Measurements from ENCODE around the gene COPE.
"Not testable (repeated sequence)": the region's sequence is repeated elsewhere in the genome, so short reads cannot be mapped to it uniquely, and the experiment has no call there.

The COPE gene

DNA sequence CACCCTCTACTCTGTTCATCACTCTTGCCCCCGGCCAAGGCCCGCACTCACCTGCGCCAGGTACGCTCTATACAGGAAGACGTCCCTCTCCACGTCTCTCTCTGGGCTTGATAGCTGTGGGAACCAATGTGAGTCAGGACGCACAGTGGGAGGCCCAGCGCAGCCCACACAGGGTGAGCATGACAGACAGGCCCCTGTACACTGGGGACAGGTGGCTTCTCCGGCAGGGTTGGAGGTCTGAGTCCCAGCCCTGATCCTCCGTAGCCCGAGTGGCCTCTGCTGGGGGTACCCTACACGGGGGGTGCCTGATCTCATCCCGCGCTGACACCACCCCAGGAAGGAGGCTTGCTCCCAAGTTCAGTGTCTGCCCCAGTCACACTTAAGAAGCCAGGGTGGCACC is 6.3 kb downstream of the COPE start:
- TF ChIP-seq JUND (IDR thresholded peaks at IDR 0.05; ENCODE audit: low read depth) = no peak
- in situ Hi-C loops (cut with HindIII; ENCODE audit: low pct_unique_long_range_greater_than_20kb, low sequenced_read_pairs) = no loop called here
- DNase-seq (ENCODE audit: low read depth in 1 of 2, low spot score in 1 of 2) = no peak

GRCh38 chr19:18910801-18911436 is 8.3 kb downstream of the COPE start:
- DNase-seq (ENCODE audit: low read depth in 1 of 2, low spot score in 1 of 2) = no peak
- in situ Hi-C loops (cut with HindIII; ENCODE audit: low pct_unique_long_range_greater_than_20kb, low sequenced_read_pairs) = no loop called here
- TF ChIP-seq JUND (IDR thresholded peaks at IDR 0.05; ENCODE audit: low read depth) = no peak

DNA sequence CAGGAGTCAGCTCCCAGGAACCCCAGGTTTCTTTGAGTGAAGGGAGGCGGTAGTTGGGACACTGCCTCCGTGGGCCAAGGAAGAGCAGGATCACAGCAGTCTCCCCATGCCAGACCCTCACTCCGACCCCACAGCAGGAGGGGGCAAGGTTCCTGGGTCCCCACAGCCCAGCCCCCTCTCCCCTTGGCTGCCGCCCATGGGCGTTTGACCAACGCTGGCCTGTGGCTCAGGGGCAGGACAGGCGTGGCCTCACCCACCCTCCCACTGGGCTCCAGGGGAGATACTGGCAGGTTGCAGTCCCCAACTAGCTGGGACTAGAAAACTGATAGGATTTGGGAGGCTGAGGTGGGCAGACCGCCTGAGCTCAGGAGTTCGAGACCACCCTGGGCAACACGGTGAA is 9.2 kb downstream of the COPE start:
- in situ Hi-C loops (cut with HindIII; ENCODE audit: low pct_unique_long_range_greater_than_20kb, low sequenced_read_pairs) = no loop called here
- no peak for DNase-seq (ENCODE audit: low read depth in 1 of 2, low spot score in 1 of 2)
- TF ChIP-seq JUND (IDR thresholded peaks at IDR 0.05; ENCODE audit: low read depth) = no peak

DNA sequence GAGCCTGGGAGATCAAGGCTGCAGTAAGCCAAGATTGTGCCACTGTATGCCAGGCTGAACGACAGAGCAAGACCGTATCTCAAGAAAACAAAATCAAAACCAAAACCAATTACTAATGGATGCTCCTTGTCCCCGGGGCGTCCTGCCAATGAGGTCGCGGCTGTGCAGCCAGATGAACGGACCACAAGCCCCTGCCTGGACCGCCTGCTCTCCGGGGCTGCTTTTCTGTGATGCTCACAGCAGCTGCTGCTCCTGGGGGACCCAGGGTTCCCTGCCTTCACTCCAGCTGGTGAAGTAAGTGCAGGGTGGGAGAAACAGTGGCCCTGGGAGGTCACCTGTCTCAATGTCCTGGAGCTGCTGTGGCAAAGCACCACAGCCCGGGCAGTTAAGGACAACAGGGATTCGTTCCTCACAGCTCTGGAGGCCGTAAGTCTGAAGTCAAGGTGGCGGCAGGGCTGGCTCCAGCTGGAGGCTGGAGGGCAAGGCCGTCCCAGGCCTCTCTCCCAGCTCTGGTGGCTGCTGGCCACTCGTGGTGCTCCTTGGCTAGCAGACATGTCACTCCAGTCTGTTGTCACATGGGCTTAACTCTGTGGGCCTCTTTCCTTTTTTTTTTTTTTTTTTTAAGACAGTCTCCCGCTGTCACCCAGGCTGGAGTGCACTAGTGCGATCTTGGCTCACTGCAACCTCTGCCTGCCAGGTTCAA is 10.1 kb downstream of the COPE start:
- DNase-seq (ENCODE audit: low read depth in 1 of 2, low spot score in 1 of 2) = no peak
- no peak for TF ChIP-seq JUND (IDR thresholded peaks at IDR 0.05; ENCODE audit: low read depth)
- in situ Hi-C loops (cut with HindIII; ENCODE audit: low pct_unique_long_range_greater_than_20kb, low sequenced_read_pairs) = no loop called here

DNA sequence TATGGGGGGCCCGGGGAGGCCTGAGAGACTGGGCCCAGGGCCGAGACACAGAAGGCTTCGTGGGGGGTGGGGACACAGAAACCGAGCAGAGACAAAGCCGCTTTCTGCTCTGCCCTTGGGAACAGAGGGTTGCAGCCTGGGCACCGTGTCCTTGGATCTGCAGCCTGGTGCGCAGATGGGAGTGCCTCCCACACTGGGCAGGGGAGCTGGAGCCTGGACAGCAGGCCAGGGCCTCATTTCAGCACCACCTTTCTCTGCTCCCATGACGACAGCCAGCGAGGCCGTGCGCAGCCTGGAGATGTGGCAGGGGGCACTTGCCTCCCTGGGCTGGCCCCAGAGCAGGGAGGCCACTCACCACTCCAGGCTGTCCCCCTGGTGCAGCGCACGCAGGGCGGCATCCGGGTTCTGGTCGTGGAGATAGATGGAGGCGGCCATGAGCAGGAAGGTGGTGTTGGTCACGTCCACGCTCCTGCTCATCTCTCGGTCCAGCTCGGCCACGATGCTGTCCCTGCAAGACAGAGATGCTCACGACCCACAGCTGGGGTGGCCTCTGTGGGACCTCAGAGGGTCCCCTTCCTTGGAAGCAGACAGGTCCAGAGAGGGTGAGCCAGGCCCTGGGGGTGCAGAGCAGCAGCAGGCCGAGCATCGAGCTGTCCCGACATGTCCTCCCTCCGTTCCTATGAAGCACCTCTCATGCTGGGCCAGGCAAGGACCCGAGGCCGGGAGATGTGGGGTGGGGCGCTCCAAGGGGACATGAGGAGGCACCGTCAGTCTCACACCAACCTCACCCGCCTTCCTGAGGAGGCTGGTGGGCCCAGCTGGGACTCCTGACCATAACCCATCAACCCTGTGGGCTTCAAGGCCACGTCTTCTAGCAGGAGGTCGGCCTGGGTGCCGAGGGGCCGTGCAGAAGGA is 12.3 kb downstream of the COPE start:
- no peak for DNase-seq (ENCODE audit: low read depth in 1 of 2, low spot score in 1 of 2)
- no peak for TF ChIP-seq JUND (IDR thresholded peaks at IDR 0.05; ENCODE audit: low read depth)
- in situ Hi-C loops (cut with HindIII; ENCODE audit: low pct_unique_long_range_greater_than_20kb, low sequenced_read_pairs) = no loop called here

DNA sequence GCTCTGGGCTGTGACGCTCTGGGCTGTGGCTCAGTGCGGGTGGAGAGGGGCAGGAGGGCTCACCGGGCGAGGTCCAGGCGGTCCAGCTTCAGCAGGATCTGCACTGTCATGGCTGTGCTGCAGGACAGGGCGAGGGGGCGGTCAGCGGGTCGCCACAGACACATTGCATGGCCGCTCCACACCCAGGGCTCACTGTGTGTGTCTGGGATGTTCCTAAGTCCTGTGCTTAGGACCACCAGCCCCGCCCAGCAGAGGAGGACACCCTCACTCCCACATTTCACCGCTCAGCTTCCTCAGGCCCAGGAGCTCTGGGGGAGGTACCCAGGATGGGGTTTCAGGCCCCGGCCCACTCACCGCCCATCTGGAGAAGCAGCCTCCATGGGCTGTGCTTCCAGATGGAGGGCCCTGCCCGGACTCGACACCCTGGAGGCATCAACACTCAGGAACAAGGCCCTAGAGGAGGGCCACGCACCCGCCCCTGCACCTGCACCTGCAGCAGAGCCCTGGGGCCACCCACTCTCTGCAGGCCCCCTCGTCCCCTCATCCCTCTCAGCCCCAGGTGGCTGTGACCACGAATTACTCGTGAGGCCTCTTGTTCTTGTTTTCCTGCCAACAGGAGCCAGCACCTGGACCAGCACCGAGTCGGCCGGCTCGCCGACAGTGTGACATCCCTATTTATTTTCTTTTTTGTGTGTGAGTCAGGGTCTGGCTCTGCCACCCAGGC is 13.5 kb downstream of the COPE start:
- in situ Hi-C loops (cut with HindIII; ENCODE audit: low pct_unique_long_range_greater_than_20kb, low sequenced_read_pairs) = no loop called here
- DNase-seq (ENCODE audit: low read depth in 1 of 2, low spot score in 1 of 2) = no peak
- TF ChIP-seq JUND (IDR thresholded peaks at IDR 0.05; ENCODE audit: low read depth) = no peak

DNA sequence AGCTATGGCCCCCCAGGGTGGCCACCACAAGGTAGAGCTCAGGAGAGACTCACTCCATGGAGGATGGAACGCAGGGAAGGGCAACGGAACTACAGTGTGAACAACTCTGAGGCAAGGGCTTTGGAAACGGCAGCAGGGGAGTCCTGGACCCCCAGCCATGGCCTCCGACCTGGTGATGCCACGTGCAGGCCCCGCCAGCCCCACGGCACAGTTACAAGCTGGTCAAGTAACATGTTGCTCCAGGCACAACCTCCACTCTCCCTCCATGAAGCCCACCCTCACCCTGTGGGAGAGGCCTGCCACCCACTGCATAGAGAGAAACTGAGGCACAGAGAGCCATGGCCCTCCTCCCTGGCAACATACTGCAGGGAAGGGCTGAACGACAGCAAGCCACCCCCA is 14.1 kb downstream of the COPE start:
- no peak for DNase-seq (ENCODE audit: low read depth in 1 of 2, low spot score in 1 of 2)
- no peak for TF ChIP-seq JUND (IDR thresholded peaks at IDR 0.05; ENCODE audit: low read depth)
- in situ Hi-C loops (cut with HindIII; ENCODE audit: low pct_unique_long_range_greater_than_20kb, low sequenced_read_pairs) = no loop called here

GRCh38 chr19:18904334-18905057 is 14.7 kb downstream of the COPE start:
- DNase-seq (ENCODE audit: low read depth in 1 of 2, low spot score in 1 of 2) = no peak
- TF ChIP-seq JUND (IDR thresholded peaks at IDR 0.05; ENCODE audit: low read depth) = no peak
- in situ Hi-C loops (cut with HindIII; ENCODE audit: low pct_unique_long_range_greater_than_20kb, low sequenced_read_pairs) = no loop called here

GRCh38 chr19:18903156-18904037 is 15.8 kb downstream of the COPE start:
- DNase-seq (ENCODE audit: low read depth in 1 of 2, low spot score in 1 of 2) = no peak
- no peak for TF ChIP-seq JUND (IDR thresholded peaks at IDR 0.05; ENCODE audit: low read depth)
- in situ Hi-C loops (cut with HindIII; ENCODE audit: low pct_unique_long_range_greater_than_20kb, low sequenced_read_pairs) = no loop called here

DNA sequence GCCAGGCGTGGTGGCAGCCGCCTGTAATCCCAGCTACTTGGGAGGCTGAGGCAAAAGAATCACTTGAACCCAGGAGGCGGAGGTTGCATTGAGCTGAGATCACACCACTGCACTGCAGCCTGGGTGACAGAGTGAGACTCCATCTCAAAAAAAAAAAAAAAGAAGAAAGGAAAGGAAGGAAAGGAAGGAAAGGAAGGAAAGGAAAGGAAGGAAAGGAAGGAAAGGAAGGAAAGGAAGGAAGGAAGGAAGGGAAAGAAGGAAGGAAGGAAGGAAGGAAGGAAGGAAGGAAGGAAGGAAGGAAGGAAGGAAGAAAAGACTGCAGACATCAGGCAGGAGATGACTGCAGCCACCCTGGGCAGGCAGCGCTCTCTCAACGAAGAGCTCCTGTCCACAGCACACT is 16.7 kb downstream of the COPE start:
- DNase-seq (ENCODE audit: low read depth in 1 of 2, low spot score in 1 of 2); in situ Hi-C loops (cut with HindIII; ENCODE audit: low pct_unique_long_range_greater_than_20kb, low sequenced_read_pairs): not testable (repeated sequence)

- in situ Hi-C loops (cut with HindIII; ENCODE audit: low pct_unique_long_range_greater_than_20kb, low sequenced_read_pairs) = no loop called here
- DNase-seq (ENCODE audit: low read depth in 1 of 2, low spot score in 1 of 2) = no peak
- TF ChIP-seq JUND (IDR thresholded peaks at IDR 0.05; ENCODE audit: low read depth) = no peak
Observed at GRCh38 chr19:18901491-18901890, 17.7 kb downstream of the COPE start.

Data from T47D (cell line).